HFFc6 (cell line): Measurements from ENCODE around the gene PLEKHM1. TPM values are rescaled to one million over a fixed set of nuclear protein-coding genes. Genes with fewer than 3 reads are reported as not detected.

Experiments
- DNase-seq: peaks from one replicate; pipeline ENCODE4 v3.0.0-alpha.2; 2018
- H3K27ac Mint-ChIP-seq: 2 replicates; pipeline ENCODE4 v1.8.0; 2020; ENCODE audit warnings: mild to moderate bottlenecking, mixed read lengths
- H3K27me3 Mint-ChIP-seq: 2 replicates; pipeline ENCODE4 v1.8.0; 2021; ENCODE audit warnings: mild to moderate bottlenecking, moderate library complexity, mixed read lengths; ENCODE audit not compliant: insufficient read depth
- H3K36me3 Mint-ChIP-seq: 2 replicates; pipeline ENCODE4 v1.8.0; 2021; ENCODE audit warnings: low read depth, mixed read lengths
- H3K4me1 Mint-ChIP-seq: 2 replicates; pipeline ENCODE4 v1.8.0; 2020; ENCODE audit warnings: low read depth, mixed read lengths
- H3K4me3 Mint-ChIP-seq: 2 replicates; pipeline ENCODE4 v1.8.0; 2020; ENCODE audit warnings: mild to moderate bottlenecking, moderate library complexity, mixed read lengths
- H3K9me3 Mint-ChIP-seq: 2 replicates; pipeline ENCODE4 v1.8.0; 2020; ENCODE audit warnings: mild to moderate bottlenecking, mixed read lengths
- CTCF ChIP-seq: fragments of 200-600 bp; sonication (generic); IDR thresholded peaks from 2 replicates; pipeline ENCODE4 v1.5.0; 2021; ENCODE audit warnings: antibody characterized with exemption, mild to moderate bottlenecking
- total RNA-seq, 6 experiments: library from RNA; stranded (reverse); fragmentation: NEBNext Ultra II Directional; extraction: Animal tissue kit (Norgen Biotek cat#: 25700); gene quantifications; 2 replicates in 1 of 6; 3 replicates in 5 of 6; pipeline ENCODE4 v1.2.3, GENCODE V29; 2021

PLEKHM1 gene
- total RNA-seq, 6 experiments from 2014 or later = 32.0 to 43.1 (median 36.5) TPM

GRCh38 chr17:45405250-45406086 is 85.1 kb downstream of the PLEKHM1 start:
- Mint-ChIP-seq H3K27me3 (peaks cover 2% of the 10 kb centered on the region; the same call in 1 of the 2 replicates), H3K9me3 (no peaks in the 10 kb centered on the region), H3K4me3 (0 out of 2 replicates have a peak overlapping the region, but pooled peaks have one; percentile 42), H3K4me1 (peaks cover 10% of the 10 kb centered on the region), H3K27ac (no peak overlapping the region), H3K36me3 (no peaks in the 10 kb centered on the region)
- TF ChIP-seq CTCF = no peak
- no peak for DNase-seq

- no peaks in the 10 kb centered on the region for H3K36me3 Mint-ChIP-seq
- H3K9me3 Mint-ChIP-seq = no peaks in the 10 kb centered on the region
- H3K4me3 Mint-ChIP-seq = 0 out of 2 replicates have a peak overlapping the region, but pooled peaks have one; percentile 26
- H3K27me3 Mint-ChIP-seq = peaks cover 2% of the 10 kb centered on the region; the same call in 1 of the 2 replicates
- DNase-seq = no peak
- H3K27ac Mint-ChIP-seq = no peak overlapping the region
- H3K4me1 Mint-ChIP-seq = peaks cover 10% of the 10 kb centered on the region
- TF ChIP-seq CTCF = no peak
Measured at GRCh38 chr17:45404870-45405249, 85.7 kb downstream of the PLEKHM1 start.

GRCh38 chr17:45403906-45404490 is 86.5 kb downstream of the PLEKHM1 start:
- DNase-seq = no peak
- TF ChIP-seq CTCF = no peak
- Mint-ChIP-seq H3K36me3 (no peaks in the 10 kb centered on the region), H3K27me3 (peaks cover 2% of the 10 kb centered on the region; the same call in 1 of the 2 replicates), H3K27ac (no peak overlapping the region), H3K4me3 (no peak overlapping the region), H3K9me3 (no peaks in the 10 kb centered on the region), H3K4me1 (peaks cover 7% of the 10 kb centered on the region)

- DNase-seq = no peak
- no peaks in the 10 kb centered on the region for H3K36me3 Mint-ChIP-seq
Measured at GRCh38 chr17:45402916-45403315, 87.6 kb downstream of the PLEKHM1 start.

GRCh38 chr17:45398800-45399199 is 91.7 kb downstream of the PLEKHM1 start:
- Mint-ChIP-seq H3K27me3 (peaks cover 7% of the 10 kb centered on the region; the same call in 1 of the 2 replicates), H3K9me3 (no peaks in the 10 kb centered on the region), H3K4me1 (peaks cover 8% of the 10 kb centered on the region), H3K36me3 (no peaks in the 10 kb centered on the region), H3K4me3 (no peak overlapping the region), H3K27ac (no peak overlapping the region)
- no peak for DNase-seq
- 0 out of 2 replicates have a peak, but pooled peaks have one; percentile 12 for TF ChIP-seq CTCF

More at GRCh38 chr17:45402916-45403315, 87.6 kb downstream of the PLEKHM1 start:
- Mint-ChIP-seq H3K9me3 (no peaks in the 10 kb centered on the region), H3K4me3 (no peak overlapping the region), H3K27me3 (peaks cover 2% of the 10 kb centered on the region; the same call in 1 of the 2 replicates), H3K4me1 (no peaks in the 10 kb centered on the region), H3K27ac (no peak overlapping the region)
- TF ChIP-seq CTCF = no peak
